GM12875 (cell line): ENCODE measurements around the gene BRCC3.

Source experiments
- H3K4me3 ChIP-seq: one replicate; pipeline ENCODE4 v1.5.1; 2011; ENCODE audit warnings: low read depth, low read length, control low read depth
- TF ChIP-seq, protein P1 (sequence below): IDR thresholded peaks from 2 replicates; pipeline ENCODE4 v1.5.1; 2011; ENCODE audit warnings: low read depth, mild to moderate bottlenecking, control low read depth, inconsistent platforms, low read length, moderate library complexity, borderline replicate concordance; ENCODE audit not compliant: insufficient read depth

Gene BRCC3

DNA sequence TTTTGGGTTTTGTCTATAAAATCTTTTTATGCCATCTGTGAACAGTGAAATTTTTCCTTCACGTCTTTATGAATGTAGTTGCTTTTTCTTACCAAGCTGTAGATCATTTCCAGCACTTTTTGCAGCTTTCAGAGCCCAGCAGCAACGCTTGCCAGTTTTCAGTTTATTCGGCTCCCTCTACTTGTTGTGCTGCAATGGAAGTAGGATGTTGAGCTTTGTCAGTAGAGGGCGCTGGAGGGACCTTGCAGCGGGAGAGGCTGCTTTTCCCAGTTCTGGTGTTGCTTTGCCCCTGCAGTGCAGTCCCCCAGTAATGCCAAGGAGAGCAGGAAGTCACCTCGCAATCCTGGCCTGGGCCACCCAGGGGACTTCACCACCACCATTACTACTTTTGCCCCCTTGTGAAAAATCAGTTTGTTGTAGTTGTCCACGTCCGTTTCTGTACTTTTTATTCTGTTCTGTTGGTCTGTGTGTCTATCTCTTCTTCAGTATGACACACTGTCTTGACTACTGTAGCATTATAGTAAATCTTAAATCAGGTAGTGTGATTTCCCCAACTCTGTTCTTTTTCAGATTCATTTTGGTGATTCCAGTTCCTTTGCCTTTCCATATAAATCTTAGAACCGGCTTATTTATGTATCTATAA lies 22.2 kb upstream of the BRCC3 start:
- H3K4me3 ChIP-seq = no peak overlapping the region
- TF ChIP-seq, protein P1, sequence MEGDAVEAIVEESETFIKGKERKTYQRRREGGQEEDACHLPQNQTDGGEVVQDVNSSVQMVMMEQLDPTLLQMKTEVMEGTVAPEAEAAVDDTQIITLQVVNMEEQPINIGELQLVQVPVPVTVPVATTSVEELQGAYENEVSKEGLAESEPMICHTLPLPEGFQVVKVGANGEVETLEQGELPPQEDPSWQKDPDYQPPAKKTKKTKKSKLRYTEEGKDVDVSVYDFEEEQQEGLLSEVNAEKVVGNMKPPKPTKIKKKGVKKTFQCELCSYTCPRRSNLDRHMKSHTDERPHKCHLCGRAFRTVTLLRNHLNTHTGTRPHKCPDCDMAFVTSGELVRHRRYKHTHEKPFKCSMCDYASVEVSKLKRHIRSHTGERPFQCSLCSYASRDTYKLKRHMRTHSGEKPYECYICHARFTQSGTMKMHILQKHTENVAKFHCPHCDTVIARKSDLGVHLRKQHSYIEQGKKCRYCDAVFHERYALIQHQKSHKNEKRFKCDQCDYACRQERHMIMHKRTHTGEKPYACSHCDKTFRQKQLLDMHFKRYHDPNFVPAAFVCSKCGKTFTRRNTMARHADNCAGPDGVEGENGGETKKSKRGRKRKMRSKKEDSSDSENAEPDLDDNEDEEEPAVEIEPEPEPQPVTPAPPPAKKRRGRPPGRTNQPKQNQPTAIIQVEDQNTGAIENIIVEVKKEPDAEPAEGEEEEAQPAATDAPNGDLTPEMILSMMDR = peak; percentile 73

DNA sequence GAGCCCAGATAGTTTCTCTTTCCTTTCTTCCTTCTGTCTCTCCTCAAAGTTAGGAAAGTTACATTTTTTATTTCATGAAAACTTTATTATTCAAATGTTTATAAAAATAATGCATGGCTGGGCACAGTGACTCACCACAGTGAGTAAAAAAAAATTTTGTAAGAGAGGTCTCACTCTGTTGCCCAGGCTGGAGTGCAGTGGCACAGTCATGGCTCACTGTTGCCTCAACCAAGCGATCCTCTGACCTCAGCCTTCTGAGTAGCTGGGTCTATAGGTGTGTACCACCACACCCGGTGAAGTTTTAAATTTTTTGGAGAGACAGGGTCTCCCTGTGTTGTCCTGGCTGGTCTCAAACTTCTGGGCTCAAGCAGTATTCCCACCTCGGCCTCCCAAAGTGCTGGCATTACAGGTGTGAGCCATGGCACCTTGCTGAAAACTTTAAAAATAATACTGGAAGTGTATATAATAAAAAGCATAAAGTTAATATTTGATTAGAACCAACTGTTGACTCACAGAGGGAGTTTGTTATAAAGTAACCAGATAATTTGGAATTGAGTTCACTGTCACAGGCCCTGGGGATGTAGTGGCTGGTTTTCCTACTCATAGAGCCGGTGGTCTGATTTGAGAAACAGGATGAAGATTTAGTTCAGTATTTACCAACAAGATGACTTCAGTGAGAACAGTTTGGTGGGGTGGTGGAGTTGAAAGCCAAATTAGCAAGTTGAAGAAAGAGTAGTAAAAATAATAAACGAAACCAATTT lies 18.4 kb upstream of the BRCC3 start:
- TF ChIP-seq, protein P1 = no peak
- H3K4me3 ChIP-seq = no peak overlapping the region

DNA sequence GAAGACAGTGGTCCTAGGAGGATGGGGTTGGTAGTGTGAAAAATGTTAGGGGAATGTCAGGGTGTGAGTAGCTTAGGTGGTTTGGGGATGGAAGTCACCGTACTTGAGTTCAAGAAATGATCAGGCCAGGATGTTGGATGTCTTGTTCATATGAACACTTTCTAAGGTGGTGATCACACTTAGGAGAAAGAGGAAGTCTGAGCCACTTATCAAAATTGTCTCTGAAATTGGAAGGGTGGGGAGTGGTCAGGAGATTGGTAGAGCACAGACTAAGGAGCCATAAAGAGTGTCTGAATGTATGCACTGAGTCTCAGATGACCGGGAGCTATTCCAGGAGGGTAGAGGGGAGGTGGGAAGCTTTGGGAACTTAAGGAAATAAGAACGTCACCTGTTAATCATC lies 17.7 kb upstream of the BRCC3 start:
- TF ChIP-seq, protein P1 = no peak
- H3K4me3 ChIP-seq = no peak overlapping the region

DNA sequence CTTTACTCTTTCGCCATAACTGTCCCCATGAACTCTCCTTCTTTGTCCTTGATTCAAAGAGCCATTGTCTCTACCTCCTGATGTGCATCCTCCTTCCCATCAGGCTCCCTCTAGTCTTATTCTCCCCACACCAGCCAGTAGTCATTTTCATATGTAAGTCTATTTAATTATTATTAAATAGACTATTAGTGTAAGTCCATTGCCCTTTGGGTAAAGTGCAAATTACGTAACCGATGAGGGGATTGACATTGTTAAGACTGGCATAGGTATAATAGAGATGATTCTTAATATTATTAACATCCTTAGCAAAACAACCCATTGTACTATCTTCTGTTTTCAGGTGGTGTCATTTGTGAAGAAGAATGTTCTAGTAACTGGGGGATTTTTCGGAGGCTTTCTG lies 17.1 kb upstream of the BRCC3 start:
- TF ChIP-seq, protein P1 = no peak
- H3K4me3 ChIP-seq = no peak overlapping the region

DNA sequence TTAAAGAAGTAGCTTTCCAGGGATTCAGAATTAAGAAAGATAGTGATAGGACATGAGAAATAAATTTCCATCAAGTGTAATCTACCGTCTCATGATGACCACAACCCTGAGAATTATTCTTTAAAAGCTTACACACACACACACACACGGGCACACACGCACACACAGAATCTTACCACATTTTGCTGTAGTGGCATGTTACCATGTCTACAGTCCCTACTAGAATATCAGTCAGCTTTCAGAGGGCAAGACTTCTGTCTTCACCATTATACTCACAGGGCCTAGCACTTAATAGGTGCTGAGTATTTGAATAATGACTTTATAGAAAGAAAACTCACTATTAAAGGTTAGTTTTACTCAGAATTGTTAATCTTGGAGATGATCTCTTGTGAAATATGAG lies 15.8 kb upstream of the BRCC3 start:
- TF ChIP-seq, protein P1 = no peak
- no peak overlapping the region for H3K4me3 ChIP-seq

DNA sequence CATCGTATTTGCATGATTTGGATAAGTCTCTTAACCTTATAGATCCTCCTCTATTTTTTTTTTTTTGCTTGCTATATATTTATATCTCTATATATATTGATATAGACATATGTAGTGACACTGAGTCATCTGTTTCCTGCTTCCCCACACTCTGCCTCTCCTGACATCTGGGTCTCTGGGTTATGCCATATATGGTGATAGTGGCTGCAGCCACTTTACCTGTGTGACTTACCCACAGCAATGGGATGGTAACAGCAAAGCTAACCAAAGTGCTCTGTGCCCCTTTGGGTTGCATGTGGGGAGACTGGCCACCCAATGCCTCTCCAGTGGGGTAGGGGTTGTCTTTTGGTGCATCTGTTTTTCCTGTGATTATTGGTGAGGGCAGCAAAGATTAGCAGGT lies 14.8 kb upstream of the BRCC3 start:
- H3K4me3 ChIP-seq = no peak overlapping the region
- TF ChIP-seq, protein P1 = no peak
